ENCODE results near the gene CEP295NL. TPM values are rescaled to one million over a fixed set of nuclear protein-coding genes. Genes with fewer than 3 reads are reported as not detected.
A peak's percentile ranks its signal among the peaks of the same experiment; 100 is the strongest.
"Not testable (repeated sequence)": the region's sequence is repeated elsewhere in the genome, so short reads cannot be mapped to it uniquely, and the experiment has no call there.

CEP295NL gene
- total and polyA plus RNA-seq, 7 donors: 0.04 to 0.52 (median 0.39) TPM; not detected in 2

GRCh38 chr17:78873519-78874340, 29.3 kb downstream of the CEP295NL start:
- H3K4me3 ChIP-seq: no peak overlapping the region
- H3K27me3 ChIP-seq (ENCODE audit: insufficient read depth in 3 of 3, low read length in 2 of 3): no peaks in the 10 kb centered on the region
- WGBS, 3 donors: 20 to 31% (median 23%) methylated on average over 21 of the region's 21 CpGs
- intact Hi-C loops (cut with DNase I): no loop called here
- peaks cover 0 to 11% of the 10 kb centered on the region in 2 donors for H3K36me3 ChIP-seq (ENCODE audit: insufficient read depth in 1 of 2, low read depth in 1 of 2)
- ATAC-seq: peak; percentile 85 to 94 (median 90)
- peak; percentile 55 to 83 for DNase-seq
- no peak for TF ChIP-seq CTCF (IDR thresholded peaks at IDR 0.05)
- no peaks in the 10 kb centered on the region for H3K9me3 ChIP-seq
- peak overlapping the region; percentile 61 for H3K27ac ChIP-seq
- H3K4me1 ChIP-seq: peaks cover 37% of the 10 kb centered on the region

DNA sequence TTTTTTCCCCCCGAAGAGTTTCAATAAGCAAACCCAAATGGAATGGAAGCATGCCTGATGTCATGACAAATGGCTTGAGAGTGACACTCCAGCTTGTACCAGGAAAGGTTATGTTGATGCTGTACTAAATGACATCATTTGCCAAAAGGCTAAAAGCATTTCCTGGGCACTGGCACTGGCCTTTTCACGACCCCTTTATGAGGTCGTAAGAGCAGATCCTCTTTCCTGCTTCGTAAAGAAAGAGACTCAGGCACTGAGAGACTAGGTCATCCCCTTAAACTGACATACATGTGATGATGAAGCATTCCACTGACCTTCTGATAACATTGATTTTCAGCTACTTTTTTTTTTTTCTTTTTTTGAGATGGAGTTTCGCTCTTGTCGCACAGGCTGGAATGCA, 30.5 kb downstream of the CEP295NL start:
- DNase-seq (no peak), ATAC-seq (no peak)
- TF ChIP-seq CTCF (IDR thresholded peaks at IDR 0.05): no peak
- Histone ChIP-seq H3K36me3 (ENCODE audit: insufficient read depth in 1 of 2, low read depth in 1 of 2) (peaks cover 0 to 11% of the 10 kb centered on the region in 2 donors), H3K27me3 (ENCODE audit: insufficient read depth in 3 of 3, low read length in 2 of 3) (no peaks in the 10 kb centered on the region), H3K4me3 (no peak overlapping the region), H3K27ac (no peak overlapping the region), H3K9me3 (no peaks in the 10 kb centered on the region), H3K4me1 (peaks cover 37% of the 10 kb centered on the region)
- 69 to 76% (median 73%) methylated on average over 6 of the region's 6 CpGs for WGBS, 3 donors
- intact Hi-C loops (cut with DNase I): no loop called here

- Histone ChIP-seq H3K4me3 (no peak overlapping the region), H3K36me3 (ENCODE audit: insufficient read depth in 1 of 2, low read depth in 1 of 2) (peaks cover 0 to 11% of the 10 kb centered on the region in 2 donors), H3K9me3 (no peaks in the 10 kb centered on the region), H3K27me3 (ENCODE audit: insufficient read depth in 3 of 3, low read length in 2 of 3) (no peaks in the 10 kb centered on the region), H3K27ac (no peak overlapping the region), H3K4me1 (peaks cover 24% of the 10 kb centered on the region)
- peak in 1 of 2 donors; percentile 40 for DNase-seq
- no peak for TF ChIP-seq CTCF (IDR thresholded peaks at IDR 0.05)
- ATAC-seq: no peak
- 78 to 82% (median 79%) methylated on average over 15 of the region's 15 CpGs for WGBS, 3 donors
- intact Hi-C loops (cut with DNase I): no loop called here
Measured at GRCh38 chr17:78870621-78871020, 32.4 kb downstream of the CEP295NL start.

DNA sequence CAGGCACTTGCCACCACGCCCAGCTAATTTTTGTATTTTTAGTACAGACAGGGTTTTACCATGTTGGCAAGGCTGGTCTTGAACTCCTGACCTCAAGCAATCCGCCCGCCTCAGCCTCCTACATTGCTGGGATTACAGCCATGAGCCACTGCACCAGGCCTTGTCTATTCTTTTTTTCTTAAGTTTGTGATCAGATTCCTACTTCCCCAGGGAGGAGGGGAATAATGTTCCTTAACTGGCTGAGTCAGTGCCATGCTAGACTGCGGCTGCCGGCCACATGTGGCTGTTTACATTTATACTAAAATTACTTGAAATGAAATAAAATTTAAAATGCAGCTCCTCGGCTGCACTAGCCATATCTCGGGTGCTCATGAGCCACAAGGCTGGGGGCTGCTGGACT, 34.6 kb downstream of the CEP295NL start:
- DNase-seq (peak in 1 of 2 donors; percentile 5), ATAC-seq (no peak)
- Histone ChIP-seq H3K4me1 (peaks cover 2% of the 10 kb centered on the region), H3K36me3 (ENCODE audit: insufficient read depth in 1 of 2, low read depth in 1 of 2) (peaks cover 0 to 11% of the 10 kb centered on the region in 2 donors), H3K27ac (no peak overlapping the region), H3K4me3 (no peak overlapping the region), H3K9me3 (no peaks in the 10 kb centered on the region), H3K27me3 (ENCODE audit: insufficient read depth in 3 of 3, low read length in 2 of 3) (no peaks in the 10 kb centered on the region)
- intact Hi-C loops (cut with DNase I): no loop called here
- 74 to 87% (median 77%) methylated on average over 7 of the region's 7 CpGs for WGBS, 3 donors
- TF ChIP-seq CTCF (IDR thresholded peaks at IDR 0.05): no peak

DNA sequence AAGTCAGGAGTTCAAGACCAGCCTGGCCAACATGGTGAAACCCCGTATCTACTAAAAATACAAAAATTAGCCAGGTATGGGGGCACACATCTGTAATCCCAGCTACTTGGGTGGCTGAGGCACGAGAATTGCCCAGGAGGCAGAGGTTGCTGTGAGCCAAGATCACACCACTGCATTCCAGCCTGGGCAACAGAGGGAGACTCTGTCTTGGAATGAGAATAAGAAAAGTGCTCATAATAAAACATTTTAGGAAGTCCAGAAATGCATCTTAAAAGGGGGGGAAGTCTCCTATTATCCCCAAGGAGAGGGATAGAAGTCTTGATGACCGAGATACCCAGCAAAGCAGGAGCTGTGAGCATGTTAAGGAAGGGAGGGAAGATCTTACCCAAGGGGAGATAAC, 36.0 kb downstream of the CEP295NL start:
- H3K4me3 ChIP-seq; intact Hi-C loops (cut with DNase I); H3K27ac ChIP-seq; DNase-seq; H3K4me1 ChIP-seq; H3K9me3 ChIP-seq; H3K27me3 ChIP-seq (ENCODE audit: insufficient read depth in 3 of 3, low read length in 2 of 3); ATAC-seq: not testable (repeated sequence)
- WGBS, 3 donors: 80 to 87% (median 87%) methylated on average over 3 of the region's 3 CpGs
- H3K36me3 ChIP-seq (ENCODE audit: insufficient read depth in 1 of 2, low read depth in 1 of 2): peaks cover 0 to 11% of the 10 kb centered on the region in 2 donors

Measured in psoas muscle (tissue), 8 donors.